ENCODE data around the gene COL4A1. TPM values are rescaled to one million over a fixed set of nuclear protein-coding genes. Genes with fewer than 3 reads are reported as not detected.

The COL4A1 gene
- total and polyA plus RNA-seq, 2 experiments from 2014 or later: 184 to 519 TPM

DNA sequence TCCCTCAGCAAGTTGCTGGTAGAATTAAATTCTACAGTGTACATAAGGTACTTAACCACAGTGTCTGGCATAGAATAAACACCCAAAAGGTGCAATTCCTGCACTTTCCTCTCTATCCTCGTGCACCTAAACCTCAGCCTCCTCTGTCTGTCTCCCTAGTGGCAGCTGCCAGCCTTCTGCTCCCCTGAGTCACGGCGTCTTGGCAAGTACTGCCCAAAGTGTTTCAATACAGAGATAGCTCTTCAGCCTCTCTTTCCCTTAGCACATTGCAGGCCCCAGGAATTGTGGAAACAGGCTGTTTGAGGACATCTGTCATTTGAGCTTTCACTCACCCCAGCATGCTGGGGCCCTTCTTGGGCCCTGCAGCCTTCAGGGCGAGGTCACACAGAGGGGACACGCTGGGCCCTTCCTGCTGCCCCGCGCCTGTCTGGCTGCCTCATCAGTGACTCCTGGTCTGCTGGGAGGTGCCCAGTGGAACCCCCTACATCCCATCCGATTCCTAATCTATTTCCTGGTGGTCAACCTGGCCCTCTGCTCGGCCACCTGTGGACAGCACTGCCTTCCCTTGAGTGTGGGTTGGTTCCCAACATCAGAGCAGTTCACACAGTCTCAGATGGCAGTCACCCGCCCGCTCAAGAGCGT is 19.4 kb upstream of the COL4A1 start:
- H4K20me1 ChIP-seq (ENCODE audit: insufficient read depth): no peaks in the 10 kb centered on the region
- in situ Hi-C loops (cut with MboI): no loop called here
- H3K4me3 ChIP-seq: no peak overlapping the region
- no peaks in the 10 kb centered on the region for H3K9me3 ChIP-seq (ENCODE audit: low read depth)
- TF ChIP-seq EZH2phosphoT487 (IDR thresholded peaks at IDR 0.05; ENCODE audit: insufficient read depth, low read depth) (no peak), EZH2 (IDR thresholded peaks at IDR 0.05; ENCODE audit: insufficient read depth, poor library complexity, severe bottlenecking) (no peak)
- H3F3A ChIP-seq (ENCODE audit: insufficient read depth): peaks cover 56% of the 10 kb centered on the region
- 91% methylated on average over 11 to 12 of the region's 12 CpGs for WGBS, 2 experiments (ENCODE audit: low coverage in 1 of 2, low lambda C conversion rate in 2 of 2, missing lambda C conversion rate in 2 of 2)
- no peaks in the 10 kb centered on the region for H3K9me2 ChIP-seq (ENCODE audit: insufficient read depth)
- no peak overlapping the region for H3K4me2 ChIP-seq (ENCODE audit: unreplicated experiment)
- H3K9ac ChIP-seq: no peak overlapping the region
- no peak overlapping the region for H2AFZ ChIP-seq
- no peaks in the 10 kb centered on the region for H3K36me3 ChIP-seq (ENCODE audit: low read depth)
- DNase-seq: peak; percentile 38
- no peak overlapping the region for H3K27ac ChIP-seq
- no peaks in the 10 kb centered on the region for H3K27me3 ChIP-seq (replicated peaks; ENCODE audit: insufficient read depth)
- peaks cover 64% of the 10 kb centered on the region for H3K4me1 ChIP-seq (ENCODE audit: insufficient read depth)
- H3K79me2 ChIP-seq (ENCODE audit: insufficient read depth): peaks cover 60% of the 10 kb centered on the region

- no peaks in the 10 kb centered on the region for H3K27me3 ChIP-seq (replicated peaks; ENCODE audit: insufficient read depth)
- no peak overlapping the region for H3K9ac ChIP-seq
- peaks cover 57% of the 10 kb centered on the region for H3F3A ChIP-seq (ENCODE audit: insufficient read depth)
- no peaks in the 10 kb centered on the region for H3K9me3 ChIP-seq (ENCODE audit: low read depth)
- in situ Hi-C loops (cut with MboI): no loop called here
- peak overlapping the region; percentile 55 for H3K4me2 ChIP-seq (ENCODE audit: unreplicated experiment)
- no peak overlapping the region for H3K4me3 ChIP-seq
- peaks cover 65% of the 10 kb centered on the region for H3K79me2 ChIP-seq (ENCODE audit: insufficient read depth)
- no peaks in the 10 kb centered on the region for H4K20me1 ChIP-seq (ENCODE audit: insufficient read depth)
- H3K27ac ChIP-seq: no peak overlapping the region
- DNase-seq: no peak
- 88 to 91% methylated on average over 10 of the region's 10 CpGs for WGBS, 2 experiments (ENCODE audit: low coverage in 1 of 2, low lambda C conversion rate in 2 of 2, missing lambda C conversion rate in 2 of 2)
- H3K9me2 ChIP-seq (ENCODE audit: insufficient read depth): no peaks in the 10 kb centered on the region
- no peaks in the 10 kb centered on the region for H3K36me3 ChIP-seq (ENCODE audit: low read depth)
- no peak overlapping the region for H2AFZ ChIP-seq
- peaks cover 66% of the 10 kb centered on the region for H3K4me1 ChIP-seq (ENCODE audit: insufficient read depth)
- no peak for TF ChIP-seq EZH2phosphoT487 (IDR thresholded peaks at IDR 0.05; ENCODE audit: insufficient read depth, low read depth)
- no peak for TF ChIP-seq EZH2 (IDR thresholded peaks at IDR 0.05; ENCODE audit: insufficient read depth, poor library complexity, severe bottlenecking)
Observed at GRCh38 chr13:110324026-110324749, 17.2 kb upstream of the COL4A1 start.

GRCh38 chr13:110323172-110323891 is 16.4 kb upstream of the COL4A1 start:
- Histone ChIP-seq H3K36me3 (ENCODE audit: low read depth) (no peaks in the 10 kb centered on the region), H3K9ac (no peak overlapping the region), H3K9me3 (ENCODE audit: low read depth) (no peaks in the 10 kb centered on the region), H3K4me2 (ENCODE audit: unreplicated experiment) (peak overlapping the region; percentile 55), H3K79me2 (ENCODE audit: insufficient read depth) (peaks cover 71% of the 10 kb centered on the region), H3K27me3 (replicated peaks; ENCODE audit: insufficient read depth) (no peaks in the 10 kb centered on the region), H4K20me1 (ENCODE audit: insufficient read depth) (no peaks in the 10 kb centered on the region), H3F3A (ENCODE audit: insufficient read depth) (peaks cover 53% of the 10 kb centered on the region), H3K4me3 (no peak overlapping the region), H3K4me1 (ENCODE audit: insufficient read depth) (peaks cover 58% of the 10 kb centered on the region), H3K9me2 (ENCODE audit: insufficient read depth) (no peaks in the 10 kb centered on the region), H2AFZ (no peak overlapping the region), H3K27ac (peak overlapping the region; percentile 39)
- DNase-seq: peak; percentile 86
- WGBS, 2 experiments (ENCODE audit: low coverage in 1 of 2, low lambda C conversion rate in 2 of 2, missing lambda C conversion rate in 2 of 2): 47 to 54% methylated on average over 8 of the region's 8 CpGs
- TF ChIP-seq EZH2 (IDR thresholded peaks at IDR 0.05; ENCODE audit: insufficient read depth, poor library complexity, severe bottlenecking) (no peak), EZH2phosphoT487 (IDR thresholded peaks at IDR 0.05; ENCODE audit: insufficient read depth, low read depth) (no peak)
- in situ Hi-C loops (cut with MboI): no loop called here

DNA sequence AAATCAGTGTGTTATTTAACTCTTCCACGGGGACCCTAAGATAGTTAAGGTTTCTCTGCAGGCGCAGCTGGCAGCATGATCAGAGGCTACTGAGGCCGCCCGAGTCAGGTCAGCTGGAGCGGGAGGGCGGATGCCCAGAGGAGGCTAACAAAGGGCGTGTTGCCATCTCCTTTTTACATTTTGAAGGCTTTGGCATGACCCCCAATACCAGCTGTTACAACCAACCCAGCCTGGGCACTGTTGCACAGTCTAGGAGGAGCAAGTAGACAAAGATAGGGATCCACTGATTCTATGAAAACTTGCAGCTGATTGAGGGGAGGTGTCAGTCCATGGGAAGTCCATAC is 15.8 kb upstream of the COL4A1 start:
- DNase-seq: no peak
- peaks cover 47% of the 10 kb centered on the region for H3F3A ChIP-seq (ENCODE audit: insufficient read depth)
- peak overlapping the region; percentile 39 for H3K27ac ChIP-seq
- no peaks in the 10 kb centered on the region for H3K27me3 ChIP-seq (replicated peaks; ENCODE audit: insufficient read depth)
- TF ChIP-seq EZH2phosphoT487 (IDR thresholded peaks at IDR 0.05; ENCODE audit: insufficient read depth, low read depth): no peak
- TF ChIP-seq EZH2 (IDR thresholded peaks at IDR 0.05; ENCODE audit: insufficient read depth, poor library complexity, severe bottlenecking): no peak
- no peaks in the 10 kb centered on the region for H3K9me3 ChIP-seq (ENCODE audit: low read depth)
- WGBS, 2 experiments (ENCODE audit: low coverage in 1 of 2, low lambda C conversion rate in 2 of 2, missing lambda C conversion rate in 2 of 2): 90 to 91% methylated on average over 7 of the region's 7 CpGs
- no peaks in the 10 kb centered on the region for H3K36me3 ChIP-seq (ENCODE audit: low read depth)
- H3K9ac ChIP-seq: no peak overlapping the region
- H3K4me2 ChIP-seq (ENCODE audit: unreplicated experiment): no peak overlapping the region
- H3K4me3 ChIP-seq: no peak overlapping the region
- in situ Hi-C loops (cut with MboI): no loop called here
- no peaks in the 10 kb centered on the region for H4K20me1 ChIP-seq (ENCODE audit: insufficient read depth)
- H3K4me1 ChIP-seq (ENCODE audit: insufficient read depth): peaks cover 53% of the 10 kb centered on the region
- no peaks in the 10 kb centered on the region for H3K9me2 ChIP-seq (ENCODE audit: insufficient read depth)
- no peak overlapping the region for H2AFZ ChIP-seq
- peaks cover 71% of the 10 kb centered on the region for H3K79me2 ChIP-seq (ENCODE audit: insufficient read depth)

Data from GM23248 (cell line).